BJ (cell line): ENCODE measurements around the gene MT1G. TPM values are rescaled to one million over a fixed set of nuclear protein-coding genes. Genes with fewer than 3 reads are reported as not detected.
A peak's percentile ranks its signal among the peaks of the same experiment; 100 is the strongest.
"Not testable (repeated sequence)": the region's sequence is repeated elsewhere in the genome, so short reads cannot be mapped to it uniquely, and the experiment has no call there.

Experiments
- CTCF ChIA-PET: fragments of 350-600 bp; formaldehyde crosslinking; extraction: SDS; loops from one replicate; lab custom pipeline; 2021; ENCODE audit warnings: antibody characterized with exemption, inconsistent platforms; lab: Yijun Ruan, JAX
- POLR2A ChIA-PET: fragments of 300-600 bp; sonication (Branson Sonifier 250); formaldehyde crosslinking; extraction: SDS; loops from one replicate; lab custom pipeline; 2021; ENCODE audit warnings: antibody characterized with exemption; lab: Charles Lee
- DNase-seq: peaks from one replicate; pipeline ENCODE4 v3.0.0-alpha.2; 2011; ENCODE audit warnings: low read depth
- H3K27me3 ChIP-seq: 2 replicates; pipeline ENCODE4 v1.6.0; 2011; ENCODE audit warnings: low read length; ENCODE audit not compliant: control insufficient read depth, insufficient read depth
- H3K36me3 ChIP-seq: 2 replicates; pipeline ENCODE4 v1.5.1; 2011; ENCODE audit warnings: low read length; ENCODE audit not compliant: control insufficient read depth, insufficient read depth
- H3K4me3 ChIP-seq: 2 replicates; pipeline ENCODE4 v1.5.1; 2011; ENCODE audit warnings: low read depth, mild to moderate bottlenecking, control low read depth, low read length
- polyA plus RNA-seq: library from polyadenylated mRNA; depleted of rRNA; stranded (reverse); fragments of >200 nt; gene quantifications from 2 replicates; pipeline ENCODE4 v1.2.3, GENCODE V29; 2011
- TF ChIP-seq, protein P1 (sequence below): IDR thresholded peaks from 2 replicates; pipeline ENCODE4 v1.5.1; 2011; ENCODE audit warnings: low read depth, mild to moderate bottlenecking, control low read depth, inconsistent platforms, low read length, moderate library complexity; ENCODE audit not compliant: insufficient read depth

MT1G gene
- polyA plus RNA-seq, 1 experiment: 2.9 TPM

DNA sequence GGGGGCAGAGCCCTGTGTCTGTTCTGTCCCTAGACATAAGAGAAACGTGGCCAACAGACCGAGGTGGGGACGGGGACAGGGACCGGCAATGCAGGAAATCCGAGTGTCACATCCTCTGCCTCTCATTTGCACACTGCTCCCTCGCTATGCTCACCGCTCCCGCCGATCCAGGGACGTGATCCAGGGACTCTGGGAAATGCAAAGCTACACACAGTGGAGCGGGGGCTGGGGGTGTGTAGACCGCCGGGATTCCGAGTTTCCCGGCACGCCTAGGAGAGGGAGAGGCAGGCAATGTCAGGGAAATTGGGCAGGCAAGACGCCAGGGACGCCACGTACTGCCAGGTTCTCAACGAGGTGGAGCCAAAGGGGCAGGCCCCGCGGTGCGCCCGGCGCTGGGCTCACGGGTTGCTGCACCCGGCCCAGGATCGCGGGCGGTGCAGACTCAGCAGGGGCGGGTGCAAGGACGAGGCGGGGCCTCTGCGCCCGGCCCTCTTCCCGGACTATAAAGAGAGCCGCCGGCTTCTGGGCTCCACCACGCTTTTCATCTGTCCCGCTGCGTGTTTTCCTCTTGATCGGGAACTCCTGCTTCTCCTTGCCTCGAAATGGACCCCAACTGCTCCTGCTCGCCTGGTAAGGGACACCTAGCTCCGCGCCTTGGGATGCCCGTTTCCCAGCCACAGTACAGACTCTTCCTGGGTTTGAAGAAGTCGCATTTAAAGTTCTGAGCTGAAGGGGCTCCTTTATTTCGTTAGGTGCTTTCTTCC is 14.3 kb upstream of the MT1G start, which contains the start of gene MT1X:
Gene MT1X (plus strand): TSS at position 532 of the 764 bp plus-strand sequence. CDS start 71 bp downstream, at position 603.
- no peaks in the 10 kb centered on the region for H3K36me3 ChIP-seq
- ChIA-PET POLR2A (interaction anchor here (0.5 kb wide), 1 partner anchor 8 kb away, joined by 3 read pairs; no protein-coding TSS in a partner anchor), CTCF (interaction anchor here (1.6 to 3.8 kb wide), 3 partner anchors 9 to 105 kb away, joined by 5 to 12 read pairs (median 10); no protein-coding TSS in a partner anchor)
- H3K27me3 ChIP-seq: peaks cover 2% of the 10 kb centered on the region; the same call in 1 of the 2 replicates
- TF ChIP-seq, protein P1, sequence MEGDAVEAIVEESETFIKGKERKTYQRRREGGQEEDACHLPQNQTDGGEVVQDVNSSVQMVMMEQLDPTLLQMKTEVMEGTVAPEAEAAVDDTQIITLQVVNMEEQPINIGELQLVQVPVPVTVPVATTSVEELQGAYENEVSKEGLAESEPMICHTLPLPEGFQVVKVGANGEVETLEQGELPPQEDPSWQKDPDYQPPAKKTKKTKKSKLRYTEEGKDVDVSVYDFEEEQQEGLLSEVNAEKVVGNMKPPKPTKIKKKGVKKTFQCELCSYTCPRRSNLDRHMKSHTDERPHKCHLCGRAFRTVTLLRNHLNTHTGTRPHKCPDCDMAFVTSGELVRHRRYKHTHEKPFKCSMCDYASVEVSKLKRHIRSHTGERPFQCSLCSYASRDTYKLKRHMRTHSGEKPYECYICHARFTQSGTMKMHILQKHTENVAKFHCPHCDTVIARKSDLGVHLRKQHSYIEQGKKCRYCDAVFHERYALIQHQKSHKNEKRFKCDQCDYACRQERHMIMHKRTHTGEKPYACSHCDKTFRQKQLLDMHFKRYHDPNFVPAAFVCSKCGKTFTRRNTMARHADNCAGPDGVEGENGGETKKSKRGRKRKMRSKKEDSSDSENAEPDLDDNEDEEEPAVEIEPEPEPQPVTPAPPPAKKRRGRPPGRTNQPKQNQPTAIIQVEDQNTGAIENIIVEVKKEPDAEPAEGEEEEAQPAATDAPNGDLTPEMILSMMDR: no peak
- peak; percentile 31 for DNase-seq
- peak within 1 kb of the TSS; percentile 46 for H3K4me3 ChIP-seq

DNA sequence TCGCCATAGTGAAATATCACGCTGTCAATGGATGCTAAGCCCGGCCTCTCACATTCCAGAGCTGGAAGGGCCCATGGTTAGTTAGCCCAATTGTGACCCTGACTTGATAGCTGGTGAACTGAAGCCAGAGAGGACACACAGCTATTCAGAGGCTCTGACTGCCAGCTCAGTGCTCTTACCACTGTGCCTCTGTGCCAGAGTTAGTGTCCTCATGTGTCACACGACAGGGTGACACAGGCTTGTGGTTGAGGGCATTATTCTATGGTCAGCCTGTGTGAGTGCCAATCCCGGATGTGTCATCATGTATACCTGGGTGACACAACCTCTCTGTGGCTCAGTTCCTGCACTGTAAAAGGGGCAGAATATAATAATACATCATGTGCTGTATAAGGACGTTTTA is 12.0 kb upstream of the MT1G start:
- no peak overlapping the region for H3K4me3 ChIP-seq
- H3K27me3 ChIP-seq: peaks cover 6% of the 10 kb centered on the region
- DNase-seq: no peak
- ChIA-PET POLR2A (no interaction called here), CTCF (interaction anchor here (0.9 to 1.3 kb wide), 2 partner anchors 22 to 95 kb away, joined by 3 read pairs; no protein-coding TSS in a partner anchor)
- no peaks in the 10 kb centered on the region for H3K36me3 ChIP-seq
- TF ChIP-seq, protein P1: no peak

DNA sequence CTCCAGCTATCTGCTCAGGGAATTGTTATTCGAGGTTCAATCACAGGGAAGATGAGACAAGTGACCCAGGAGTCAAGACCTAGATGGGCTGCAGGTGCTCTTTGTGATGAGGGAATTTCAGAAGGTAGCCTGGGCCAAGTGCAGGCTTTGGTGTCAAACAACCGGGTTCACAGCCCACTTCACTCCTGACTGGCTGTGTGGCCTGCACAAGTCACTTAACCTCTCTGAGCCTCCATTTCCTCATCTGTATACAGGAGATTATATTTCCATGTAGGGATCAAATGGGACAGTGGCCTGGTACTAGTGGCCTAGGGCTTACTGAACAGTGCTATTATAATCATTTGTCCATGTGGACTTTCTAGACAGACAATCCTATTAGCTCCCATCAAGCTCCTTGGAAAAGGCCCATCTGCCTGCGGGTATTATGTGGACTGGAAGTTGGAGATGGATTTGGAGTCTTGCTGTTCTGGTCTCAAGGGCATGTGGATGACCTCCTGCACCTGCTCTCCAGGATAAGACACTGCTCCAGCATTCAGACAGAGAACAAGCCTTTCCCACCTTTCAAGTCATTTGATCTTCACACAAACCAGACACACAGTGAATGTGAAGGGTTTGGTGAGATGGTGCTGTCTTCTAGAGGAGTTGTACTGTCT is 11.3 kb upstream of the MT1G start:
- DNase-seq: no peak
- TF ChIP-seq, protein P1: no peak
- ChIA-PET POLR2A (no interaction called here), CTCF (interaction anchor here (0.9 to 1.3 kb wide), 3 partner anchors 23 to 94 kb away, joined by 3 read pairs; no protein-coding TSS in a partner anchor)
- H3K4me3 ChIP-seq: no peak overlapping the region
- no peaks in the 10 kb centered on the region for H3K36me3 ChIP-seq
- H3K27me3 ChIP-seq: peaks cover 6% of the 10 kb centered on the region

DNA sequence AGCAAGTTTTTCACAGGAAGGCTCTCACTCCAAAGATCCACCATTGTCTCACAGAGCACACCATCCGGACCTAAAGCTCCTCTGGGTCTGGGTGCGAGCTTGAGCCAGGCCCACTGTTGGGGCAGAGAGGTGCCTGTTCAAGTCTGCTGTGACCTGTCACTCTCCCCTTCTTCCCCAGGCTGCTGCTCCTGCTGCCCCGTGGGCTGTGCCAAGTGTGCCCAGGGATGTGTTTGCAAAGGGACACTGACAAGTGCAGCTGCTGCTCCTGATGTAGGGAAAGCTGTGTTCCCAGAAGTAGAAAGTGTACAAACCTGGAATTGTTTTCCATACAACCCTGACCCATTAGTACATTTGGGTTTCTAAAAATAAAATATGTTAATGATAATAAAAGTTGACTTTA is 9.6 kb upstream of the MT1G start:
- Histone ChIP-seq H3K36me3 (no peaks in the 10 kb centered on the region), H3K27me3 (peaks cover 9% of the 10 kb centered on the region), H3K4me3 (no peak overlapping the region)
- DNase-seq: no peak
- POLR2A ChIA-PET: no interaction called here
- TF ChIP-seq, protein P1: no peak
- CTCF ChIA-PET: interaction anchor here (0.9 to 1.4 kb wide), 5 partner anchors 25 to 152 kb away, joined by 3 read pairs; partner anchors contain the start of gene MT1E

DNA sequence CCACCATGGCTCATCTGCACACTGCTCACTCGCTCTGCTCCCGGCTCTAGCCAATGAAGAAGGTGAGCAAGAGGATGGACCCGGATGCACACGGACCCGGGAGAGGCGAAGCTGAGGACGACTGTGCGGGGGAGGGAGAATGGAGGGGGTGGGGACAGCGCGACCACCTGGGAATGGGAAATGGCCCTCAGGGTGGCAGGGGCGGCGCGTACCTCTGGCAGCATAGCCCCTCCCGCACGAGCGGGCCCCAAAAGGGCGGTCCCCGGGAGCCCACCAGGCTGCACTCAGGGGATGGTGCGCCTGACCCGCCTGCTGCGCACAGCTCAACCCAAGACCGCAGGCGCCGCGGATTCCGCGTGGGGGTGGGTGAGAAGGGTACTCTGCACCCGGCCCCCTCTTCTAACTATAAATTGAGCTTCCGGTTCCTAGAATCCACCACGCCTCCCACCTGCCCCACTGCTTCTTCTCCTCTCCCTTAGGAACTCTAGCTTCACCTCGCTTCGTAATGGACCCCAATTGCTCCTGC is 7.9 kb upstream of the MT1G start:
- TF ChIP-seq, protein P1: no peak
- no peak for DNase-seq
- no peaks in the 10 kb centered on the region for H3K36me3 ChIP-seq
- H3K4me3 ChIP-seq: no peak overlapping the region
- POLR2A ChIA-PET: no interaction called here
- peaks cover 20% of the 10 kb centered on the region for H3K27me3 ChIP-seq
- CTCF ChIA-PET: interaction anchor here (0.8 to 1.1 kb wide), 3 partner anchors 14 to 64 kb away, joined by 3 to 4 read pairs (median 3); no protein-coding TSS in a partner anchor

DNA sequence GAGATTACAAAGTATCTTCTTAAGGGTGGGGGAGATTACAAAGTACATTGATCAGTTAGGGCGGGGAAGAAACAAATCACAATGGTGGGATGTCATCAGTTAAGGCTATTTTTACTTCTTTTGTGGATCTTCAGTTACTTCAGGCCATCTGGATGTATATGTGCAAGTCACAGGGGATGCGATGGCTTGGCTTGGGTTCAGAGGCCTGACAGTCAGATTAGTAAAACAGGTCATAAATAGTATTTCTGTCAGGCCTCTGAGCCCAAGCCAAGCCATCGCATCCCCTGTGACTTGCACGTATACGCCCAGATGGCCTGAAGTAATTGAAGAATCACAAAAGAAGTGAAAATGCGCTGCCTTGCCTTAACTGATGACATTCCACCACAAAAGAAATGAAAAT is 6.7 kb upstream of the MT1G start:
- POLR2A ChIA-PET: interaction anchor here (0.7 kb wide), 1 partner anchor 8 kb away, joined by 3 read pairs; no protein-coding TSS in a partner anchor
- not testable (repeated sequence) for DNase-seq, H3K4me3 ChIP-seq, H3K36me3 ChIP-seq
- CTCF ChIA-PET: interaction anchor here (0.6 to 2.6 kb wide), 4 partner anchors 9 to 65 kb away, joined by 4 to 12 read pairs (median 4); partner anchors contain the start of gene MT1X
- H3K27me3 ChIP-seq: peaks cover 31% of the 10 kb centered on the region
